GM19463 (cell line): ENCODE results near the gene DOC2B.
"Not testable (repeated sequence)": the region's sequence is repeated elsewhere in the genome, so short reads cannot be mapped to it uniquely, and the experiment has no call there.

Experiments used
- ATAC-seq: cut with Tn5 transposase; IDR thresholded peaks from one replicate; pipeline ENCODE4 v1.9.1; 2021; ENCODE audit warnings: mild to moderate bottlenecking, moderate library complexity; ENCODE audit not compliant: unreplicated experiment

Gene DOC2B

DNA sequence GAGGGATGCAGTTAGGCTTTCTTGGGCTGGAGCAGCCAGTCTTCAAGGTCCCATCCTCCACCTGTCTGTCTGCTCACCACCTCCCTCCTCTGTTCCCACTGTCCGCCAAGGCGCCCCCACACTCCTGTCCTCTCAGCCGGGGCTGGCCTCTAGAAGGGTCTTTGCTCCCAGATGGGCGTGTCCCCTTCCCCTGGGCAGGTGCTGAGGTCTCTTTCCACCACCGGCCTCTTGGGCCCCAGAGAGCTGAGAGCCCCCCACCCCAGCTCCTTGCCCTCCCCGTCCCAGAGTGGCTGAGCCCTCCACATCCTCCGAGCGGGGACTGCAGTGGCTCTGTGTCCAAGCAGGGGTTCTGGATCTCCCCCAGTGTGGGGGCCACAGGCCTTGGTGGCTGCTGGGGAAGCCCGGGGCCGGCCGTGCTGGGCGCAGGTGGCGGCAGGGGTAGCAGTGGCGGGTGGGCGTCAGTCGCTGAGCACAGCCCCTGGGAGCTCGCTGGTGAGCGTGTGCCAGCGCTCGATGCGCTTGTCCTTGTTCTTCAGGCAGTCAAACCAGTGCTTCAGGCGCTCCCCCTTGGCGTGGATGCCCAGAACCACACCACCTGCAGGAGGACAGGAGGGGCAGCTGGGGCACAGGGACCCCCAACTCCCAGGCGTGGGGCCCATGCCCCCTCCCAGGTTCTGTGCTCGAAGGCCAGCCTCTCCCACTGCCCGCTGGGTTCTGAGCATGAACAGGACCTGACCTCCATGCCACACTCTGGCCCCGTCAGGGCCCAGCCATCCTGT is 34.3 kb downstream of the DOC2B start:
- ATAC-seq = no peak

DNA sequence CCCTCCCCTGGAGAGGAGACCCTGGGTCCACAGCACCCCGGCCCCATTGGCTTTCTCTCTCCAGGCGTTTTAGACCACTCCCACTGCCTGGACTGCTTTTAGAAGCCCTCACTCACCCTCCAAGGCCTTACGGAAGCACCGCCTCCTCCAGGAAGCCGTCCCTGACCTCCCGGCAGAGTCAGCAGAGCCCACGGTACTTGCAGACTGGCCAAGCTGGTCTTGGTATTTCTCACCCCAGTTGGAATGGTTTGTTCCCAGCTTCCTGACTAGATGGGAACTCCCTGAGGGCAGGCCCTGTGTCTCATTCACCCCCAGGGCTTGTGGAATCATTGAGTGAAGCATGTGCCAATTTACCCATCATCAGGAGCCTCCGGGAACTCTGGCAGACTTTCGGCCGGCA is 34.9 kb downstream of the DOC2B start:
- ATAC-seq = no peak

DNA sequence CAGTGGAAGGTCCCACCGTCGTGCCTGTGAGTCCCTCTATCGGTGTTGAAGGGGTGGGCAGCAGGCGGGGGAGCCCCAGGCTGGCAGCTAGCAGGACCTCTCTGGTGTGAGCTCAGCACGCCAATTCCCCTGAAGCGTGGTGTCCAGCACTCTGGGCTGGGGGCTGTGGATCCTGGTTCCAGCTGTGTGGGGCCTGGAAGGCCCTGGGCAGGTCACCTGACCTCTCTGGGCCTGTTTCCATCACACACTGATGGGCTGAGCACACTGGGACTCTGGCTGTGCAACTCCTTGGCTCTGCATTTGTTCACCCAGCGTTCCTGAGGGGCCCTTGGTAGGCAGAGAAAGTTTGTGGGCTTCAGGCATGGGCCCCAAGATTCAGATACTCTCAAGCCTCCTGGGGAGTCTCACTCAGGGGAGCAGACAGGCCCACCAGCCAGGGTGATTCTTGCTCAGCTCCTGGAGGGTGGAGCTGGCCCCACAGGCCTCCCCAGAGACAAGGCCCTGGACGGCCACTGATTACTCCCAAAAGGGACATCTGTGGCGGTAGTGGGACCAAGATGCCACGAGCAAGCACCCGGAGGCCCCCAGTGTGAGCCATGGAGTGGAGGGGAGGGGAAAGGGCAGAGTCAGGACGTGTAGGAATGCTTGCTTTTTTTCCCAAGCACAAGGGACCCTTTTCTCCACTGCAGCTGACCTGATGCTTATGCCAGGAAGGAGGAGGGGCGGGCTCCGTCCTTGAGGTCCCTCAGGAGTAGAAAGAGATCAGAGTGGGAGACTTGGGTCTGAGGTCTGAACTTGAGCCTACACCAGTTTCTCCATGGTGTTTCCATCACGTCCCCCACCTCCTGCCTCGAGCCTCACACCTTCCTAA is 35.5 kb downstream of the DOC2B start:
- ATAC-seq = no peak

DNA sequence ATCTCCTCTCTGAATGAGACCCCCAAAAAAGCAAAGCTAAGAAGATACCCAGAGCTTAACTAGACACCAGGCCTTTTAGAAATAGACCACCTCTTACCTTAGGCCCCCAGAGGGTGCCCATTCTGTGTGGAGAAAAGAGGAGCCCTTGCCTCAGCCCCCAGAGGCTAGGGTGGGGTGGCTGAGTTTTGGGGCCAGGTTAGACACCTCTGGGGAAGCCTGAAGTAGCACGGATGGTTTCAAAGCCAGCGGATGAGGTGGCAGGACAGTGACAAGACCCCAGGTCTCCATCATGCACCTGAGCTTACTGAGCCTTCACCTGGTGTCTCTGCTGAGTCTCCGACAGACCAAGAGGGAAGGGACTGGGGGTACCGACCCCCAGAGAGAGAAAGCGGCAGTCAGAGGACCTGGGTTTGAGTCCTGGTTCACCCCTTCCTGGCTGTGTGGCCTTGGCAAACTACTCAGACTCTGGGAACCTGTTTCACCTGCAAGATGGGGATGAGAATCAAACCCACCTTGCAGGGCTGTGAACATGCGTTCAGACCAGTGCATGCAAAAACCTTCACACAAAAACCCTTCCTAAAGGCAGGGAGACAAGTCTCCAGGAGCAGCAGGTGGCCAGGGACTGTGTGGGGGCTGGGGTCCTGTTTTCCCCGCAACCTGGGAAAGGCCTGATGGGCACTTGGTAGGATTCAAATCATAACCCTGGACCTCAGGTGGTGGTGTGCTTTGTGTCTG is 36.3 kb downstream of the DOC2B start:
- no peak for ATAC-seq

DNA sequence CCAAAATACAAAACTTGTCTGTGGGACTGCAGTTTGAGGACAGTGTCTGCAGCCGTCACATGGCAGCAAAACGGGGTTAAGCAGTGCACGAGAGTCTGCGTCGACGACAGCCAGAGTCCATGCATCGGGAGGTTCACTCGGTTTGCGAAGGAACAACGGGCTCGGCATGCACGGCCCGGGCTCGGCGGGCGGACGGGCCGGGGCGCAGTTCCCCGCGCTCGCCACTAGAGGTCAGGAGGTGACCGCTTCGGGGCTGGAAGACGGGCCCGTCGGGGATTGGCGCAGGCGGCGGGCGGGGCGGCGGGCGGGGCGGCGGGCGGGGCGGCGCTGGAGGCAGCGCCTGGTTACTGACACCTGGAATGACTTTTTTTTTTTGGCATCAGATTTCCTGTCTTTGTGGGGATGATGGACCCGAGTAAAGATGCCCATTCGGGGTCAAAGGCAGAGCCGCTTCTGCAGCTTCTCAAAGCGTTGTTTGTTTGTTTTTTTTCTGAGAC is 37.6 kb downstream of the DOC2B start:
- ATAC-seq = no peak

DNA sequence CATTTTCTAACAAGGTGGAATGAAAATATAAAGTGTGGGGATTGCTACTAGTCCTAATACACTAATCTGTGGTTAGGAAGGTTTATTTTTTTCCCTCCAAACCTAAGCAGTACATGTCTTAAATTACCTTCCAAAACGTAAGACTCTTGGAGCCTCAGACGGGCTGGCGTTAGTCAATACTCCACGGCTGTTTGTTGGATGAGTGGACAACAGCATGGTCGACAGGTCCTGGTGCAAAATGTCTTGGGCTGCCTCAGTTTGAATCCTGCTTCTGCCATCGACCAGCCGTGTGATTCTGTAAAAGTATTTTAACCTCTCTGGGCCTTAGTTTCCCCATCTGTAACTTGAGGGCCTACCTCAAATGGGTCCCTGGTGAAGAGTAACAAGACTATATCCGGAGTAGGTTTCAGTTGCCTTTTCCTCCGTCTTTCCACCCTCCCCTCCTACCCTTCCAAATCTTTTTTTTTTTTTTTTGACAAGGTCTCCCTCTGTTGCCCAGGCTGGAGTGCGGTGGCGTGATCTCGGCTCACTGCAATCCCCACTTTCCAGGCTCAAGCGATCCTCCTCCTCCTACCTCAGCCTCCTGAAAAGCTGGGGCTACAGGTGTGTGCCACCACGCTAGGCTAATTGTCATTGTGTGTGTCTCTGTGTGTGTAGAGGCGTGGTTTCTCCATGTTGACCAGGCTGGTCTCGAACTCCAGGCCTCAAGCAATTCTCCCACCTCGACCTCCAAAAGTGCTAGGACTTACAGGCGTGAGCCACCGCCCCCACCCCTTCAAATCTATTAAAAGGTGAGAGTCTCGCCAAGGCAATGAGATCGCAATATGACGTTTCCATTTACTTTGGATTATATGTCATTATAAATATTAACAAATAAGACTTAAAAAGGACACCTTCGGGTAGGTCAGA is 38.3 kb downstream of the DOC2B start:
- no peak for ATAC-seq

DNA sequence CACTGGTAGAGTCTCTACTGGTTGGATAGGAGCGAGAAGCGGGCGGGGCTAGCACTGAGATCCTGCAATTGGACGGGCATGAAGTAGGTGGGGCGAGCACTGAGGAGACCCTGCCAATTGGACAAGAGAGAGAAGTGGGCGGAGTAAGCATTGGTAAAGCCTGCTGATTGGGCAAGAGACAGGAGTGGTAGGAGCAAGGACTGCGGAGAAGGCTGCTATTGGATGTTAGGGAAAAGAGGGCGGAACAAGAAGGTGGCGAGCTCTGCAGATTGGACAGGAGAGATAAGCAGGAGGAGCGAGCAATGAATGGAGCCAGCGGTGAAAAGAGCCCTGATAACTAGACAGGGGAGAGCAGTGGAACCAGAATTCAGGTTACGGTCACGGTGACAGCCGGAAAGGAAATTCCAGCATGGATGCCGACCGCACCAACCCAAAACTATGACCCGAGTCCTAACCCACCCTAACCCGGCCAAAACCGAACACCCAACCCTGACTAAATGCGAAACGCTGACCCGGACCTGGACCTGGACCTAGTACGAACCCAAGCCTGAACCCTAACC is 39.3 kb downstream of the DOC2B start:
- ATAC-seq = no peak

DNA sequence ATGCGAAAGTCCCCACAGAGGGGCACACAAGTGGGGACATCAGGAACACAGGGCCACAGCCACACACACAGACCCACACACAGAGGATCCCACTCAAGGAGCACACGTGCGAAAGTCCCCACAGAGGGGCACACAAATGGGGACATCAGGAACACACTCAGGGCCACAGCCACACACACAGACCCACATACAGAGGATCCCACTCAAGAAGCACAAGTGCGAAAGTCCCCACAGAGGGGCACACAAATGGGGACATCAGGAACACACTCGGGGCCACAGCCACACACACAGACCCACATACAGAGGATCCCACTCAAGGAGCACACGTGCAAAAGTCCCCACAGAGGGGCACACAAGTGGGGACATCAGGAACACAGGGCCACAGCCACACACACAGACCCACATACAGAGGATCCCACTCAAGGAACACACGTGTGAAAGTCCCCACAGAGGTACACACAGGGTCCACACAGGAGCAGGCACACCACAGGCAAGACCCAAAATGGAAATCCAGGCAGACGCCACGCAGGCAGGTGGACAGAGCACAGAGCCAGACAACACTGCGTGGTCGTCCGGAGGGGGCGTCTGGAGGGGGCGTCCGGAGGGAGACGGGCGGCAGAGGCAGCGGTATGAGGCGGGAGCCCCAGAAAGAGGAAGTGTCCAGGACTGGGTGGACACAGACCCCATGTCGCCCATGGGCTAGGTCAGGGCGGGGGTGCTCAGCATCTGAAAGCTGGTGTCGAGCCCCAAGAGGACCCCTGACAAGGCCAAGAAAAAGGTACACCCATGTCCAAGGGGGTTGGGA is 41.8 kb downstream of the DOC2B start:
- ATAC-seq = not testable (repeated sequence)

DNA sequence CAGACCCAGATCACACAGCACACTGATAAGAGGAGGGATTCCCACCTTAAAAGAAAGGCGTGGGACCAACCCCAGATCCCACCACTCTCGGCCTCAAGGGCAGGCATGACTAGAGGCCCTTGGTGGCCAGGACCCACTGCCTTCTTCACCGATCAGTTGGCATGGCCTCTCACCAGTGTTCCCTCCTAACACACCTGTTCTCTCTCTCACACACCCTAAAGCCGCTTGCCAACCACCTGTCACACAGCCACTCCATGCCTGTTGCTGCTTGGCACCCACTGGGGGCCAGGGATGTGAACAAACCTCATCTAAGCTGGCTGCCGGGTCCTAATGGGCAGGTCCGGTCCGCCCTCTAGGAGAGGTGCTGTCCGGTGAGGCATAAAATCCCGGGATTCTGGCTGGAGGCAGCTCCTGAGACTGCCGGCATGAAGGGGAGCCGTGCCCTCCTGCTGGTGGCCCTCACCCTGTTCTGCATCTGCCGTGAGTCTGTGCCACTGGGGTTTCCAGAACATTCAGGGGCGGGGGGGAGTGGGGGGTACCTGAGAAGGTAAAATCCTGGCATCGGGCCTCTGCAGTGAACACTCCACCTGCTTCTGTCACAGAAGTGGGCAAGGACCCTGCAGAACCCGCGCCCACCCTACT is 44.2 kb downstream of the DOC2B start, which contains the start of gene SCGB1C2:
SCGB1C2 (plus strand) TSS at position 404 of the 642 bp plus-strand sequence; CDS start at position 426, 22 bp downstream.
- ATAC-seq = not testable (repeated sequence)

DNA sequence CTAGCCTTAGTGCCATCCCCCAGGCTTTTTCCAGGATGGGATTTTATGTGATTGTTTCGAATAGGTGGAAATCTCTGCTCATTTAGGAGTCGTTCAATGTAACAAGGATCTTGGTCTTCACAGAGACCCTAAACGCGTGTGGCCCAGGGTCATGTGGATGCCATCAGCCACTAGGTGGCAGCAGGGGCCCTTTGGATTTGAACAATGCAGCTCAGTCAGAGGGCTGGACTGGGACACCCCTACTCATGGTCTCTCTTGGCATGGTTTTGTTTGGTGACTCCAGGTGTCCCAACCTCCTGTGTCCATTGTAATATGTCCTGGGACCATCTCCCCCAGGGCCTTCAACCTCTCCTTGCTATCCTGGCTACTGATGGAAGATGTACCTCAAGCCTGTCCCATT is 44.9 kb downstream of the DOC2B start:
- peak; percentile 60 for ATAC-seq

DNA sequence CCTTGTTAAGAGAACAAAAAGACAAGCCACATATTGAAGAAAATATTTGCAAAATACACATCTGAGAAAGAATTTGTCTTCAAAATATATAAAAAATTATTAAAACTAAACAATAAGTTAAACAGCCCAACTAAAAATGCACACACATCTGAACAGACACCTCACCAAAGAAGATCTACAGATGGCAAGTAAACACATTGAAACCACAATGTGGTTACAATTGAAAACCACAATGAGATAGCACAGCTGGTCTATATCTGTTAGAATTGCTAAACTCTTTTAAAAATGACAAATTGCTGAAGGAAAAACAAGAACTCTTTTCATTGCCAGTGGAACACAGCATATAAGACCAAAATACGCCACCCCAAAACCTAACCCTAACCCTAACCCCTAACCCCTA is 45.6 kb downstream of the DOC2B start:
- ATAC-seq = not testable (repeated sequence)

DNA sequence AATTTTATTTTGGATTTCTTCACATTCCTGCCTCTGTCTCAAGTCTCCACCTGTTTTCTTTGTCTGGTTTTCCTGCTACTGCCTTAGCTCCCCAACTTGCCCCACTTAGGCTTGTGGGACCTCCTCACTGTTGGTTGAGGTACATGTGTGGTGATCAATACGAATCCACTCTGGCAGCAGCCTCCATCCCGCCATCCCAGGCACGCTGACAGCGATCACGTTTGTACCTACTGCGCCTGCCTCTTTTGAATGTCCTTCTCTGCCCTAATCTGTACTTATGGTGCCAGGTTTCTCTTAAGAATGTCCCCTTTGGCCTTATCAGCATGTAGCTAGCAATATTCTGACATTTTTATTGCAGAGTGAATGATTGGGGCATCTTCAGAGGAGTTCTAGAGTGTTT is 46.4 kb downstream of the DOC2B start:
- ATAC-seq = not testable (repeated sequence)

DNA sequence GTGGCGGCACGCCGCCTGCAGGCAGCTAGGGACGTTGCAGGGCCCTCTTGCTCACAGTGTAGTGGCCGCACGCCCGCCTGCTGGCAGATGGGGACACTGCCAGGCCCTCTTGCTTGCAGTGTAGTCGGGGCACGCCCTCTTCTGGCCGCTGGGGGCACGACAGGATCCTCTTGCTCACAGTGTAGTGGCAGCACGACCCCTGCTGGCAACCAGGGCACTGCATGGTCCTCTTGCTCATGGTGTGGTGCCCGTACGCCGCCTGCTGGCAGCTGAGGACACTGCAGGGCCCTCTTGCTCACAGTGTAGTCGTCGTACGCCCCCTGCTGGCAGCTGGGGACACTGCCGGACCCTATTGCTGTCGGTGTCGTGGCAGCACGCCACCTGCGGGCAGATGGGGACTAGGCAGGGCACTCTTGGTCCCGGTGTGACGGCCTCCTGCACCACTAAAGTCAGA is 47.1 kb downstream of the DOC2B start:
- peak; percentile 72 for ATAC-seq

DNA sequence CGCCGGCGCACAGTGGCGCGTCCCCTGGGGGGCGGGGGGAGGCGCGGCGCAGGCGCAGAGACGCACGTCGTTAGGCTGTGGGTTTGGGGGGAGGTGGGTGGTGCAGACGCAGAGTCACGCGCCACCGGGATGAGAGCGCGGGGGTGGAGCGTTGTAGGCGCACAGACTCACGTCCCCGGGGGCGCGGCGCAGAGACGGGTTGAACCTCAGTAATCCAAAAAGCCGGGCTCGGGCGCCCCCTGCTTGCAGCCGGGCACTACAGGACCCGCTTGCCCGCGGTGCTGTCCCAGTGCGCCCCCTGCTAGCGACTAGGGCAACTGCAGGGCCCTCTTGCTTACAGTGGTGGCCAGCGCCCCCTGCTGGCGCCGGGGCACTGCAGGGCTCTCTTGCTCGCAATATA is 47.5 kb downstream of the DOC2B start:
- ATAC-seq = not testable (repeated sequence)

DNA sequence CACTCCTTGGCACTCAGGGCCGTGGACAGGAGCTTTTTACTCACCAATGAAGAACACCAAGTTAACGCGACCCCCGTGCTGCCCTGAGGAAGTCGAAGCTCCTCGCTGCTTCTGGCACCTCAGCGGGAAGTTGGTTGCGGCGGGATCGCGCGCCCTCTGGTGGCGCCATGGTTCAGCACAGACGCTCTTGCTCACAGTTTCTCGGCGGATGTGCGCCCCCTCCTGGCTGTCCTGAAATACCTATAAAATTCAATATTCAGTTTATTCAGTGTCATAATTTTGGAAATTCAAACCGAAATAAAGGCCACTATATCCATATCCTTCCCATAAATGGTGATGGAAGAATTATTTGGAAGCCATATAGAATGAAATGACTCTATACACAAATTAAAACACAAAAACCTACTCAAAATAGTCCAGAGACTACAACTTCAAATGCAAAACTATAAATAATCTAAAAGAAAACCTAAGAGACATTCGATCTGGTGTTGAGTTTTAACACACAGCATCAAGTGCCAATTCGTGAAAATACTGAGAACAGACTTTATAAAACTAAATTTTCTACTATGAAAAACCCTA is 63.0 kb downstream of the DOC2B start:
- not testable (repeated sequence) for ATAC-seq

DNA sequence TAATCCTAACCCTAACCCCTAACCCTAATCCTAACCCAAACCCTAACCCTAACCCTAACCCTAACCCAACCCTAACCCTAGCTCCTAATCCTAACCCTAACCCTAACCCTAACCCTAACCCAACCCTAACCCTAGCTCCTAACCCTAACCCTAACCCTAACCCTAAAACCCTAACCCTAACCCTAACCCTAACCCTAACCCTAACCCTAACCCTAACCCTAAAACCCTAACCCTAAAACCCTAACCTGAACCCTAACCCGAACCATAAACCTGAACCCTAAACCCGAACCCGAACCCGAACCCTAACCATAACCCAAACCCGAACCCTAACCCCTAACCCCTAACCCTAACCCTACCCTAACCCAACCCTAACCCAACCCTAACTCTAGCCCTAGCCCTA is 68.3 kb downstream of the DOC2B start:
- ATAC-seq = not testable (repeated sequence)
